ENCODE measurements around the gene PRPF19. TPM values are rescaled to one million over a fixed set of nuclear protein-coding genes. Genes with fewer than 3 reads are reported as not detected.
A peak's percentile ranks its signal among the peaks of the same experiment; 100 is the strongest.

The PRPF19 gene
- total and polyA plus RNA-seq, 2 donors (not counting 1 experiment from before 2014, with no cell fraction given): 32.6 to 37.7 TPM

DNA sequence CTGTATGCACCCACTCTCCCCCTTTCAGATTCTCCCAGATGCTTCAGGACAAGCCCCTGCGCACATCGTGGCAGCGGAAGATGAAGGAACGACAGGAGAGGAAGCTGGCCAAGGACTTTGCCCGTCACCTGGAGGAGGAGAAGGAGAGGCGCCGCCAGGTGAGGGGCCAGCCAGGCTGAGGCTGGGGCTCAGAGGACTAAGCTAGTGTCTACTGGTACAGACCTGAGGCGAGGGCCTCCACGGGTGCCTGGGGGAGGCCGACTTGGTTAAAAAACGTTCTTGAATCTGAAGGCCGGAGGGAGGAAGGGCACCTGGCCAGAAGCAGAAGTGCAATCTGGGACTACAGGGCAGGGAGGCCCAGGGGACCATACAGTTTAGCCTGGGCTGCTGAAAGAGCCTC lies 58.5 kb downstream of the PRPF19 start:
- H3K27me3 ChIP-seq (ENCODE audit: control insufficient read depth, insufficient read depth, low read length): no peaks in the 10 kb centered on the region
- peaks cover 6% of the 10 kb centered on the region for H3K4me1 ChIP-seq (ENCODE audit: control insufficient read depth, extremely low read depth, insufficient read depth, low read length)
- no peak for TF ChIP-seq CTCF (conservative IDR thresholded peaks at IDR 0.05 in 1 of 2, IDR thresholded peaks at IDR 0.05 in 1 of 2; ENCODE audit: low read depth in 1 of 2, low read length in 2 of 2)
- no peak for TF ChIP-seq EZH2 (IDR thresholded peaks at IDR 0.05; ENCODE audit: low read length, missing control alignments)
- H3K4me2 ChIP-seq (ENCODE audit: extremely low read depth, insufficient read depth, low read length): no peak overlapping the region
- peaks cover 14% of the 10 kb centered on the region for H3K36me3 ChIP-seq (ENCODE audit: control insufficient read depth, insufficient read depth, low read length)
- H2AFZ ChIP-seq (ENCODE audit: low read length): no peak overlapping the region
- H3K79me2 ChIP-seq (ENCODE audit: control insufficient read depth, insufficient read depth, low read length): peaks cover 30% of the 10 kb centered on the region
- no peaks in the 10 kb centered on the region for H4K20me1 ChIP-seq (ENCODE audit: control insufficient read depth, extremely low read depth, insufficient read depth, low read length)
- no peak overlapping the region for H3K4me3 ChIP-seq (replicated peaks in 1 of 4; ENCODE audit: control extremely low read depth in 1 of 4, insufficient read depth in 1 of 4, low read depth in 3 of 4, low read length in 4 of 4)
- H3K9me3 ChIP-seq (ENCODE audit: control insufficient read depth, insufficient read depth, low read depth, low read length): no peaks in the 10 kb centered on the region
- no peak overlapping the region for H3K9ac ChIP-seq (ENCODE audit: insufficient read depth, low read length)
- H3K27ac ChIP-seq (ENCODE audit: insufficient read depth, low read length): no peak overlapping the region
- DNase-seq (ENCODE audit: low read depth in 2 of 2): no peak

DNA sequence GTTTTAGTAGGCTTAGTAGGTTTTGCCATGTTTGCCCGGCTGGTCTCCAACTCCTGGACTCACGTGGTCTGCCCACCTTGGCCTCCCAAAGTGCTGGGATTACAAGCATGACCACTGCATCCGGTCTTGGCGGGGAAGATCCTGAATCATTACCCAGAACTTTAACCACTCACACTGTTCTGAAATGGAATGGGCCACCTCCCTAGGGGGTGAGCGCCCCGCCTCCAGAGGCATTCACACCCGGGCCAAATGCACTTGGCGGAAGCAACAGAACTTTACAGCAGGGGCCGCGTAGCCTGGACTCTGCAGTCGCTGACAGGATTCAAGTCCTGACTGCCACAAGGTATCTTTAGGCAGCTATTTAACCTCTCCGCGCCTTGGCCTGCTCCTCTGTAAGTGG lies 59.1 kb downstream of the PRPF19 start:
- H3K9me3 ChIP-seq (ENCODE audit: control insufficient read depth, insufficient read depth, low read depth, low read length): no peaks in the 10 kb centered on the region
- peaks cover 6% of the 10 kb centered on the region for H3K4me1 ChIP-seq (ENCODE audit: control insufficient read depth, extremely low read depth, insufficient read depth, low read length)
- DNase-seq (ENCODE audit: low read depth in 2 of 2): no peak
- no peaks in the 10 kb centered on the region for H3K27me3 ChIP-seq (ENCODE audit: control insufficient read depth, insufficient read depth, low read length)
- peaks cover 14% of the 10 kb centered on the region for H3K36me3 ChIP-seq (ENCODE audit: control insufficient read depth, insufficient read depth, low read length)
- no peak overlapping the region for H3K9ac ChIP-seq (ENCODE audit: insufficient read depth, low read length)
- no peaks in the 10 kb centered on the region for H4K20me1 ChIP-seq (ENCODE audit: control insufficient read depth, extremely low read depth, insufficient read depth, low read length)
- no peak overlapping the region for H2AFZ ChIP-seq (ENCODE audit: low read length)
- peaks cover 37% of the 10 kb centered on the region for H3K79me2 ChIP-seq (ENCODE audit: control insufficient read depth, insufficient read depth, low read length)
- no peak overlapping the region for H3K4me3 ChIP-seq (replicated peaks in 1 of 4; ENCODE audit: control extremely low read depth in 1 of 4, insufficient read depth in 1 of 4, low read depth in 3 of 4, low read length in 4 of 4)
- TF ChIP-seq EZH2 (IDR thresholded peaks at IDR 0.05; ENCODE audit: low read length, missing control alignments): no peak
- TF ChIP-seq CTCF (conservative IDR thresholded peaks at IDR 0.05 in 1 of 2, IDR thresholded peaks at IDR 0.05 in 1 of 2; ENCODE audit: low read depth in 1 of 2, low read length in 2 of 2): no peak
- H3K27ac ChIP-seq (ENCODE audit: insufficient read depth, low read length): no peak overlapping the region
- no peak overlapping the region for H3K4me2 ChIP-seq (ENCODE audit: extremely low read depth, insufficient read depth, low read length)

DNA sequence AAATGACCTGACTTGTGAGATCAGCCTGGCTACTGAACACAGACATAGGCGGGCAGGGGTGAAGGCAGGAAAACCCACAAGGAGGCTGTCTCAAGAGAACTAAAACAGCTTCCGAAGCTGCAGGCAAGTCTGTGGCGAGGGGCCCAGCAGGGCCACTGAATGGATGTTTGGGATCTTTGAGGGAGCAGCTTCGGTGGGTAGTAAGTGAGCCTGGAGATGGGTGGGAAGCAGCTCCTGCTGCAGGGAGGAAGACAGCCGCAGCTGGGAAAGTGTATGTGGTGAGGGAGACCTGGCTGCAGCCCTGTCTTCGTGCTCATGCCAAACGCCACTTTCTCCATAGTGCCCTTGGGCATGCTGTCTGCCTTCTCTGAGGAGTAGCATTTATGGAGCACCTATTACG lies 61.0 kb downstream of the PRPF19 start:
- Histone ChIP-seq H3K27me3 (ENCODE audit: control insufficient read depth, insufficient read depth, low read length) (no peaks in the 10 kb centered on the region), H3K9me3 (ENCODE audit: control insufficient read depth, insufficient read depth, low read depth, low read length) (no peaks in the 10 kb centered on the region), H3K4me1 (ENCODE audit: control insufficient read depth, extremely low read depth, insufficient read depth, low read length) (peaks cover 18% of the 10 kb centered on the region), H3K79me2 (ENCODE audit: control insufficient read depth, insufficient read depth, low read length) (peaks cover 40% of the 10 kb centered on the region), H3K4me2 (ENCODE audit: extremely low read depth, insufficient read depth, low read length) (peak overlapping the region; percentile 13), H3K36me3 (ENCODE audit: control insufficient read depth, insufficient read depth, low read length) (peaks cover 8% of the 10 kb centered on the region), H2AFZ (ENCODE audit: low read length) (no peak overlapping the region), H3K4me3 (replicated peaks in 1 of 4; ENCODE audit: control extremely low read depth in 1 of 4, insufficient read depth in 1 of 4, low read depth in 3 of 4, low read length in 4 of 4) (peak overlapping the region in 1 of 4 experiments; percentile 96), H3K9ac (ENCODE audit: insufficient read depth, low read length) (no peak overlapping the region), H3K27ac (ENCODE audit: insufficient read depth, low read length) (no peak overlapping the region), H4K20me1 (ENCODE audit: control insufficient read depth, extremely low read depth, insufficient read depth, low read length) (no peaks in the 10 kb centered on the region)
- TF ChIP-seq CTCF (conservative IDR thresholded peaks at IDR 0.05 in 1 of 2, IDR thresholded peaks at IDR 0.05 in 1 of 2; ENCODE audit: low read depth in 1 of 2, low read length in 2 of 2) (no peak), EZH2 (IDR thresholded peaks at IDR 0.05; ENCODE audit: low read length, missing control alignments) (no peak)
- no peak for DNase-seq (ENCODE audit: low read depth in 2 of 2)

All from fibroblast of lung (primary cell).